Measurements from ENCODE around the gene HIBCH. TPM values are rescaled to one million over a fixed set of nuclear protein-coding genes. Genes with fewer than 3 reads are reported as not detected.
A peak's percentile ranks its signal among the peaks of the same experiment; 100 is the strongest.
"Not testable (repeated sequence)": the region's sequence is repeated elsewhere in the genome, so short reads cannot be mapped to it uniquely, and the experiment has no call there.

HIBCH gene
- total and polyA plus RNA-seq, 2 of the 4 experiments (the other 2 are of a cell fraction) = 8.8 to 11.9 TPM

DNA sequence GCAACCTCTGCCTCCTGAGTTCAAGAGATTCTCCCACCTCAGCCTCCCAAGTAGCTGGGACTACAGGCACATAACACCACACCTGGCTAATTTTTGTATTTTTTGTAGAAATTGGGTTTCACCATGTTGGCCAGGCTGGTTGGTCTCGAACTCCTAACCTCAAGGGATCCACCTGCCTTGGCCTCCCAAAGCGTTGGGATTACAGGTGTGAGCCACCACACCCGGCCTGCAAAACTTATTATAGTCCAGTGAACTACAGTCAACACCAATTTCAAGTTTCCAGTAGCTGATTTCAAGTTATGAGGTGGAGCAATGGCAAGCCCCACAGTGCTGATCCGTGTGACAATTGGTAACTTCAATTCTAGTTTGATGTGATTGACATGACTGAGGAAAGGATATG lies 16.0 kb upstream of the HIBCH start:
- H3K56ac ChIP-seq (ENCODE audit: extremely low read depth, insufficient read depth, low read length); H3K36me3 ChIP-seq (ENCODE audit: control insufficient read depth, insufficient read depth, low read length); DNase-seq; H4K91ac ChIP-seq (ENCODE audit: insufficient read depth, low read depth, low read length); H2BK5ac ChIP-seq (ENCODE audit: low read depth, low read length, poor library complexity, severe bottlenecking); H3K27ac ChIP-seq (ENCODE audit: insufficient read depth, low read length); H3K4me1 ChIP-seq (ENCODE audit: control insufficient read depth, insufficient read depth, low read length); ATAC-seq (ENCODE audit: low read depth); H3K9me3 ChIP-seq (ENCODE audit: control insufficient read depth, insufficient read depth, low read length); H3K23ac ChIP-seq (ENCODE audit: low read depth, low read length); H3K27me3 ChIP-seq (ENCODE audit: control insufficient read depth, insufficient read depth, low read length); POLR2A ChIA-PET (ENCODE audit: unreplicated experiment); H3K79me1 ChIP-seq (ENCODE audit: low read depth in 1 of 2, low read length in 2 of 2); H3K4me2 ChIP-seq (ENCODE audit: low read depth, low read length); dilution Hi-C loops (cut with HindIII; ENCODE audit: low sequenced_read_pairs, unreplicated experiment); H3K4ac ChIP-seq (ENCODE audit: low read depth, low read length); H2BK120ac ChIP-seq (ENCODE audit: low read depth, low read length); H4K5ac ChIP-seq (ENCODE audit: low read depth, low read length); BruUV-seq (replicated peaks); H3K4me3 ChIP-seq (ENCODE audit: insufficient read depth, low read depth, low read length); H3K9ac ChIP-seq (ENCODE audit: low read depth, low read length); intact Hi-C loops (cut with micrococcal nuclease); H2AK9ac ChIP-seq (replicated peaks; ENCODE audit: low read depth, low read length, poor library complexity); H3K9me1 ChIP-seq (ENCODE audit: insufficient read depth, low read length); H4K20me1 ChIP-seq (ENCODE audit: insufficient read depth, low read length); in situ Hi-C loops (cut with MboI; ENCODE audit: low sequenced_read_pairs); H2AFZ ChIP-seq (replicated peaks; ENCODE audit: low read length, poor library complexity); H2BK15ac ChIP-seq (ENCODE audit: low read depth, low read length); H3K14ac ChIP-seq (replicated peaks; ENCODE audit: low read depth, low read length); H3K18ac ChIP-seq (ENCODE audit: low read depth, low read length); H2BK20ac ChIP-seq (ENCODE audit: low read depth, low read length); H4K8ac ChIP-seq (ENCODE audit: low read depth in 2 of 2, low read length in 2 of 2): not testable (repeated sequence)
- H2AK5ac ChIP-seq (ENCODE audit: low read depth, low read length) = peak overlapping the region; percentile 4; the same call in 1 of the 2 replicates
- CTCF ChIA-PET = interaction anchor here (0.8 kb wide), 1 partner anchor 9 kb away, joined by 3 read pairs; no protein-coding TSS in a partner anchor
- WGBS, 2 experiments (ENCODE audit: extremely low coverage in 2 of 2, insufficient read length in 1 of 2) = no CpG with 5 or more reads among the region's 4 CpGs
